Activated T-helper 1 cell treated with Interleukin-2 at 50 U/mL for 16 hours (primary cell): ENCODE results near the gene KRTAP10-5.
"Not testable (repeated sequence)": the region's sequence is repeated elsewhere in the genome, so short reads cannot be mapped to it uniquely, and the experiment has no call there.

Experiments
- DNase-seq: peaks from one replicate; pipeline ENCODE4 v3.0.0-alpha.2; 2020; ENCODE audit warnings: low read depth

The KRTAP10-5 gene

GRCh38 chr21:44590897-44591800 lies 10.7 kb upstream of the KRTAP10-5 start:
- DNase-seq, result not testable (repeated sequence)

GRCh38 chr21:44590311-44590721 lies 9.9 kb upstream of the KRTAP10-5 start:
- DNase-seq, result no peak

GRCh38 chr21:44589586-44590305 lies 9.3 kb upstream of the KRTAP10-5 start:
- no peak for DNase-seq

GRCh38 chr21:44589094-44589493 lies 8.7 kb upstream of the KRTAP10-5 start:
- DNase-seq, result no peak

GRCh38 chr21:44585892-44586291 lies 5.5 kb upstream of the KRTAP10-5 start:
- no peak for DNase-seq

GRCh38 chr21:44583800-44584147 lies 3.4 kb upstream of the KRTAP10-5 start:
- no peak for DNase-seq

- no peak for DNase-seq
Measured at GRCh38 chr21:44583089-44583799, 2.8 kb upstream of the KRTAP10-5 start.

- DNase-seq, result no peak
Measured at GRCh38 chr21:44582055-44582454, 1.7 kb upstream of the KRTAP10-5 start.

GRCh38 chr21:44581158-44581557 lies 754 bp upstream of the KRTAP10-5 start:
- no peak for DNase-seq

GRCh38 chr21:44579833-44580144 lies 615 bp downstream of the KRTAP10-5 start:
- DNase-seq, result no peak

GRCh38 chr21:44579056-44579832 lies 1.2 kb downstream of the KRTAP10-5 start:
- no peak for DNase-seq

GRCh38 chr21:44578371-44579055 lies 1.9 kb downstream of the KRTAP10-5 start:
- DNase-seq, result no peak

GRCh38 chr21:44576025-44576420 lies 4.4 kb downstream of the KRTAP10-5 start:
- DNase-seq, result no peak

- no peak for DNase-seq
Measured at GRCh38 chr21:44575307-44576024, 4.9 kb downstream of the KRTAP10-5 start.

GRCh38 chr21:44574457-44575306 lies 5.7 kb downstream of the KRTAP10-5 start:
- DNase-seq, result no peak

- DNase-seq, result not testable (repeated sequence)
Measured at GRCh38 chr21:44573630-44574456, 6.6 kb downstream of the KRTAP10-5 start, which contains the start of gene KRTAP10-4. TSS of gene KRTAP10-4 (plus strand) at chr21:44573729. CDS start at chr21:44573759, 30 bp downstream.

GRCh38 chr21:44572959-44573583 lies 7.3 kb downstream of the KRTAP10-5 start:
- DNase-seq, result no peak
